Retina (tissue), 1 donor: ENCODE measurements around the gene MATK.

ENCODE experiments used
- DNase-seq: peaks from one replicate; pipeline ENCODE4 v3.0.0-alpha.2; 2016

MATK gene, protein sequence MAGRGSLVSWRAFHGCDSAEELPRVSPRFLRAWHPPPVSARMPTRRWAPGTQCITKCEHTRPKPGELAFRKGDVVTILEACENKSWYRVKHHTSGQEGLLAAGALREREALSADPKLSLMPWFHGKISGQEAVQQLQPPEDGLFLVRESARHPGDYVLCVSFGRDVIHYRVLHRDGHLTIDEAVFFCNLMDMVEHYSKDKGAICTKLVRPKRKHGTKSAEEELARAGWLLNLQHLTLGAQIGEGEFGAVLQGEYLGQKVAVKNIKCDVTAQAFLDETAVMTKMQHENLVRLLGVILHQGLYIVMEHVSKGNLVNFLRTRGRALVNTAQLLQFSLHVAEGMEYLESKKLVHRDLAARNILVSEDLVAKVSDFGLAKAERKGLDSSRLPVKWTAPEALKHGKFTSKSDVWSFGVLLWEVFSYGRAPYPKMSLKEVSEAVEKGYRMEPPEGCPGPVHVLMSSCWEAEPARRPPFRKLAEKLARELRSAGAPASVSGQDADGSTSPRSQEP

DNA sequence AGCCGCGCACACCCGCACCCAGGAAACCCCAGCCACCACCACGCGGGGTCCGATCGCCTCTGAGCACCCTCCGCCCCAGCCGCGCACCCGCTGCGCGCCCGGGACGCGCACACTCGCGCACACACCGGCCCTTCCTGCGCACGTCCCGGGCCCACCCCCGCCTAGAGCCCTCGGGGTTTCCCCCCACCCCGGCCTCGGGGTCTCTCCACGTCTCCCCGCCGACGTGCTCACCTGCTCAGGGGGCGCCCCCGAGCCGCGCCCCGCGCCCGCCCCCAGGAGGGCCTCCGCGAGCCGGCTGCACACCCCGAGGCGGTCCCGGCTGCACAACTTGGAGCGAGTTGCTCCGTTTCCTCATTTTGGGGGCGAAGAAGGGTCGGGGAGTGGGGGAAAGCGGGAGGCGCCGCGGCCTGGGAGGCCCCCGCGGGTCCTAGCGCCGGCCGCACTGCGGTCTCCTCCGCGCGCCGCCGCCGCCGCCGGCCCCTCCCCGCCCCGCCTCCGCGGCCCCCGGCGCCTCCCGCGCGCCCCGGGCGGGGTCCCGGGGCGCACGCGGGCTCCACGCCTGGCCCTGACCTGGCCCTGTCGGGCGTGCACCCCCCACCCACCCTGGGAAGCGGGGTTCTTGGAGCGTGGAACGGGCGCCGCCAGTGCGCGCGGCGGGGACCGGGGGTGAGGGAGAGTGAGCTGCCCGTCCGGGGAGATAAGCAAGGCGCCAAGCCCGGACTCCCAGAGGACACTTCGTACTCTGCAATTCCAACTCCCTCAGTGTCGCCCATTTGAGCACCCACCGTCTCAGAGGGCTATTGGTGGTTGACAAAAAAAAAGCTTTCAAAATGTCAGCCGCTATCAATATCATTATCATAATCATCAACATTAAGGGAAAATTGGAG, at the start of gene MATK:
Gene MATK (minus strand): TSS at position 444 of the 887 bp plus-strand sequence. CDS start 1,246 bp downstream, outside the sequence.
- DNase-seq = no peak

- no peak for DNase-seq
Measured at GRCh38 chr19:3835055-3835435, 48.9 kb upstream of the MATK start.

GRCh38 chr19:3834349-3835054, 48.3 kb upstream of the MATK start:
- no peak for DNase-seq

DNA sequence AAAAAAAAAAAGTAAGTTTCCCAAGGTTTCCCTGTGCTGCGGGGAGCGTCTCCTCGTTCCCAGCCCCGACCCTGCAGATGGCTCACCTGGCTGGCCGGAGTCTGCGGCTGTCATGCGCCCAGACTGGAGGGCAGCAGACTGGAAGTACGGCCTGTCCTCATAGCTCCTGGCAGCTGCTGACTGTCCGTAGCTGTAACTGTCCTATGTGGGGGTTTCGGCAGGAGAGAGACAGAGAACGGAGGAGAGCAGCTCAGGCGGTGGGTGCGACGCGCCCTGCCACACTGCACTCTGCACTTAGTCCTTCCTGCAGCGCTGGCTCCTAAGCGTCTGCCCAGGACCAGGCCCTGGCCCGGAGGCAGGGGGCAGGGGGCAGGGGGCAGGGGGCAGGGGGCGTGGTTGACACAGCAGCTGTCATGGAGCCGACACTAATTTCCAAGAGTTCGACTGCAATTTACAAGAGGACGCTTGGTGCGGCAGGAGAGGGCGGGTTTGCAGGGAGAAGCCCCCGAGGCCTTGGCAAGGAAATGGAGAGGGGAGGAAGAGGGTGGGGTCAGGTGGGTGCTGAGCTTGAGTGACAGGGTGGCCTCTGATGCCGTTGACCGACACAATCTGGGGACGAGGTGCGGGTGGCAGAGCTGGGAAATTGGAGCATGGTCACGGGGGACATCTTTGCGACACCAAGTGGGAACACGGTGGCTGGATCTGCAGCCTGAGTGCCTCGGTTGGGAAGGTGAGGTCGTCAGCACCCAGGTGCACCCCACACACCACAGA, 47.6 kb upstream of the MATK start:
- no peak for DNase-seq

- no peak for DNase-seq
Measured at GRCh38 chr19:3832001-3832400, 45.8 kb upstream of the MATK start.

DNA sequence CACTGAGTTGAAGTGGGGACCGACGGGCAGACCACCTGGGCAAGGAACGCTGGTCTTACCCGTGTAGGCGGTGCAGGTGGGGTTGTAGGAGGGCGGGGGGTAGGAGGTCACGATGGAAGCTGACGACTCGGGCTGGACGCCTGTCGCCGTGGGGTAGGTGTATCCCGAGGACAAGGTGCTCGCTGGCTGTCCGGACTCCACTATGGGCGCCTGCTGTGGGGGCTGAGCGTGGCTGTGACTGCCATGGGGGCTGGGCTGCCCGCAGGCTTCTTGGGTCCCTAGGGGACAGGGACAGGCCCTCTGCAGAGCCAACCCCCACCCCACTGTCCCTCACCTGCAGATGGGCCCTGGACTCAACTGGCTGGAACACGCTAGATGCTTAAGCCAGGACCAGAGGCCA, 45.4 kb upstream of the MATK start:
- DNase-seq = no peak

DNA sequence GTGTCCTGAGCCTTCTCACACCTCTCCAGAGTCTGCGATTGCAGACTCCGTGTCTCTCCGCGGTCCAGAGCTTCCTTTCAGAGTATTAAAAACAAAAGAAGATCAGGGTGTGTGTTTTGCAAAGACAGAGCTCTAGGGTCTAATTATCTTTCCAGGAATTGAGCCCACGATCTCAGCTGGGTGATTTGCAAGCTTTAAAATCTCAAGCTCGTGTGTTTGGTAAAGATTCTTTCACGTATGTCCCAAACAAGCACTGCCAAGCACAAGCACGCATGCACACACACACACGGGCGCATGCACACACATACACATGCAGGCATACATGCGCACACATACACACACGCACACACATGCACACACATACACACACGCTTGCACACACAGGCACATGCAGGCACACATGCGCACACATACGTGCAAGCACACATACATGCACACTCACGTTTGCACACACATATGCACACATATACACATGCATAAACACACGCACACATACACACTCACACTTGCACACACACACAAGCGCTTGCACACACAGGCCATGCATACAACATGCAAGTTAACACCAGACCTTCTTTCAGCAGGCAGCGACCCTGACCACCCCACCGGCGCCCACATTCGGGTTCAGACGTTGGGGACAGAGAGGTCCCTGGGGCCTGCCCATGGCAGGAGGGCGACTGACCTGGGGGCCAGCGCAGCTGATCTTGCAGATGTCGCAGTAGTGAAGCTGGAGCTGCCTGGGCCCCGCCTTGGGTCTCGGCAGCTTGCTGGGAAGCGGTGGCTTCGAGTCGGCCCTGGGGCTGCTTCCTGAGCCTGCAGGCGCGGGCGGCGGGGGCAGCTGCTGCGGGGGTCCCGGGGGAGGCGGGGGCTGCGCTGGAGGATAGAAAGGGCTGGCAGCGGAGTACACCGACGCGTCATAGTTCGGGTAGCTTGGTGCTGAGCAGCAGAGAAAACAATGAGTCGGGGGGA, 44.7 kb upstream of the MATK start:
- DNase-seq = peak; percentile 43

DNA sequence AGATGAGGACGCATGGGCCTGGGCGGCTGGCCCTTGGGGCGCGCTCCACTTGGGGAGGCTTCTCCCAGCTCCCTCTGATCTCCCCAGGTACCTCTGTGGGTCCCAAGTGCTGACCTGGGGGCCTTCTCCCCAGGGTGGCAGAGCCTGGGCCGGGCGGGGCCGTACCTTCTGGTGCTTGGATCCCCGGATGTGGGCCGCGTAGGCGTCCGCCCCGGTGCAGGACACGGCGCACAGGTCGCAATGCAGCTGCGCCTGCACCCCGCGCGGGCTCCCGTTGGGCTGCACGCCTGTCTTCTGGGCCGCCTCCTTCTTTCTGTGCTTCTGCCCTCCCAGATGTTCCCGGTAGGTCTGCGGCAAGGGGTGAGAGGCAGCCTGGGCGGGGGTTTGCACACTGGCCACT, 41.1 kb upstream of the MATK start:
- no peak for DNase-seq

- no peak for DNase-seq
Measured at GRCh38 chr19:3826163-3826562, 40.0 kb upstream of the MATK start.

DNA sequence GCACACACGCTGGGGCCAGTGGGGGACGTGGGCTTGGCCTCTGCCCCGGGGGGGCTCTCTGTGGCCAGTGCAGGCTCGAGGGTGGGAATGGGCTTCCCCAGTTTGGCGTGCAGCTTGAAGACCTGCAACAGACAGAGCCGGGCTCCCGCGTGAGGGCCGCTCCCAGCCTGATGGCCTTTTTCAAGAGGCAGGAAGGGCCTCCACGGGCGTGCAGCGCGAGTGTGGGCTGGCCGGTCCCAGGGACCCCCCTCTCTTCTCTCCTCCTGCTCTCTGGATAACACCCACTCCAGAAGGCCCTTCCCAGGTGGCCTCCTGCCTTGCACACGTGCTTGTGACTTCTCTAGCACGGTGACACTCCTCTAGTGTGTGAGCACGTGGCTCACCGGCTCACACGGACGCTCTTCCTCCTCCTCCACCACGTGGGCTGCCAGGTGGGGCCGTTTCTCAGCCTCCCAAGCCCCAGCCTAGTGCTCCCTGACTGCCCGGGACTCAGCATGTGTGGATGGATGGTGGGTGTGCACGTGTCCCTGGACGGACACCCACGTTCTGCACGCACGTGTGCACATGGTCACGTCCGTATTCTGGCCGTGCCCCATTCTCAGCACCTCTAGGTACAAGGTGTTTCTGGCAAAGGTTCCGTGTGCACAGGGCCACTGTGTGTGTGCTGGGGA, 39.2 kb upstream of the MATK start:
- DNase-seq = no peak

- DNase-seq = no peak
Measured at GRCh38 chr19:3823350-3823713, 37.2 kb upstream of the MATK start.

DNA sequence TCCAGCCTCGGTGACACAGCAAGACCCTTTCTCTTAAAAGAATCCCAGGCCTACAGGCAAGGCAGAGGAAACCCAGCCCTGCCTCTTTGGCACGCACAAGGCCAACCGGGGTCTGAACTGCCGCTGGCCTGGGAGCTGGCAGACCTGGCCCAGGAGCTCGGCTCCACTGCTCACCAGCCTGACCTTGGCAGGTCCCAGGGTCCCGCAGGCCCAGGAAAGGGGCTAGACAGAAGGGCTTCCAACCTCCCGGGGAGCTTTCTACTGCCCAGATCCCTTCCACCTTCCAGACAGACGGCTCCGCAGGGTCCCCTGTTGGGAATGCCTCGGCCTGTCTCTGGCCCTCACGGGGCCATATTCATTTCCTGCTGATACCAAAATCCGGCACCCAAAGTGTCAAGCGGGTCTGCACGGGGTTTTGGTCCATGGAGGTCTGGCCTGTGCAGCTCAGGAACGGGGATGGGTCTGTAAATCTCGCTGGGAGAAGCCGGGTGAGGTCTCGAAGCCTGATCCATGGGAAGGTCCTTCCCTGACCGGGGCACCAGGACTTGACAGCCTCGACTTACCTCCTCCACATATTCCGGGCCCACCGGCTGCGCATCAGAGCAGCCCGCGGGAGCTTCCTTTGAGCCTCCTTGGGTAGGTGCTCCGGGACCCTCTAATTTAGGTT, 36.6 kb upstream of the MATK start:
- DNase-seq = no peak

DNA sequence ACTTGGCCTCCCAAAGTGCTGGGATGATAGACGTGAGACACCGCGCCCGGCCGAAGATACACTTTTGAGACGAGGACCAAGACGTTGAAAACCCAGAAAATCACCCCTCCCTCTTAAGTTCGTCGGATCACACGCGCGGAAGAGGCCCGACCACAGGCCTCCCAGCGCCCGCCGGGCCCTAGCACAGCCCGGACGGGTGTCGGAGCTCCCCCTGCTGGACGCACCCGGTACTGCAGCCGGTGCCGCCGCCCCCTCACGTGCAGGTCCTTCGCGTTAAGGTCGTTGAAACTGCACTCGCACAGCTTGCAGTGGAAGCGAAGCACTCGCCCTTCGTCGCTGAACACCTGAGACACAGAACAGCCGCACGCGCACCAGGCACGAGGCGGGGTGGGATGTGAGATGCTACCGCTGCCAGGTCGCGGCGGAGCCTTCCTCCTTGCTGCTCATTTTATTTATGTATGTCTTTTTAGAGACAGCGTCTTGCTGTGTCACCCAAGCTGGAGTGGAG, 35.7 kb upstream of the MATK start:
- DNase-seq = peak; percentile 89

GRCh38 chr19:3821156-3821555, 35.0 kb upstream of the MATK start:
- no peak for DNase-seq

DNA sequence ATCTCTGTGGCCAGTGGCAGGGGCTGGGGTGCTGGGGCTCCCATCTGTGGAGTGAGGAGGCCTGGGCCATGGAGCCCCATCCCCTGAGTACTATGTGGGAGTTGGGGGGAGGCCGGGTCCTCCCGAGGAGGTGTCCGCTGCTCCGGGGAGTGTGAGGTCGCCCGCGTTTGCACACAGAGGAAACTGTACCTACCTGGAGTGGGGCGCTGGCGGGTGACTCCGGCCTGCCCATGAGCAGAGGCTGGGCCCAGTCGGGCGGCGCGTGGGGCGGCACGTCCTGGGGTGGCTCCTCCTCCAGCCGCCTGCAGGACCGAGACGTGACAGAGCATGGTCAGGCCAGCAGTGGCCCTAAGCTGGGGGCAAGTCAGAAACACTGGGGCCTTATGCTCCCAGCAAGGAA, 33.8 kb upstream of the MATK start:
- DNase-seq = no peak

GRCh38 chr19:3818918-3819317, 32.7 kb upstream of the MATK start:
- DNase-seq = no peak

DNA sequence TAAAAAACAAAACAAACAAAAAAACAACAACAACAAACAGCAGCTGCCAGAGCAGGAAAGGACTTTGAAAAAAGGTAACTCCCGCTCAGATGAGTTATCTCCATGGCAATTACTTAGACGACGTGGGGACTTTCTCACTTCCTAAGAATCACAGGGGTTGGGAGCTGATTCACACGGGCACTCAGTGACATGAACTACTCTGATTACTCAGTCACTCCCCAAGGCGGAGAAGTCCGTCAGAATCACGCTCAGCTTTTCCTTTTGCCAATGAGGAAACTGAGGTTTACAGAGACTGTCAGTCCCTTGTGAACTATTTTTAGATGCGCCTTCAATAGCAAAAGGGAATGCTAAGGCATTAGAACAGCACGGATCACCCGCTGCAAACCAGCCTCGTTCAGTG, 32.3 kb upstream of the MATK start:
- no peak for DNase-seq

GRCh38 chr19:3817761-3818160, 31.6 kb upstream of the MATK start:
- peak; percentile 53 for DNase-seq

- DNase-seq = no peak
Measured at GRCh38 chr19:3816566-3817218, 30.5 kb upstream of the MATK start.
